LoVo (cell line): ENCODE data around the gene CD3G.
"Not testable (repeated sequence)": the region's sequence is repeated elsewhere in the genome, so short reads cannot be mapped to it uniquely, and the experiment has no call there.

ENCODE experiments used
- DNase-seq: peaks from one replicate; pipeline ENCODE4 v3.0.0-alpha.2; 2016; ENCODE audit warnings: low spot score

CD3G gene

DNA sequence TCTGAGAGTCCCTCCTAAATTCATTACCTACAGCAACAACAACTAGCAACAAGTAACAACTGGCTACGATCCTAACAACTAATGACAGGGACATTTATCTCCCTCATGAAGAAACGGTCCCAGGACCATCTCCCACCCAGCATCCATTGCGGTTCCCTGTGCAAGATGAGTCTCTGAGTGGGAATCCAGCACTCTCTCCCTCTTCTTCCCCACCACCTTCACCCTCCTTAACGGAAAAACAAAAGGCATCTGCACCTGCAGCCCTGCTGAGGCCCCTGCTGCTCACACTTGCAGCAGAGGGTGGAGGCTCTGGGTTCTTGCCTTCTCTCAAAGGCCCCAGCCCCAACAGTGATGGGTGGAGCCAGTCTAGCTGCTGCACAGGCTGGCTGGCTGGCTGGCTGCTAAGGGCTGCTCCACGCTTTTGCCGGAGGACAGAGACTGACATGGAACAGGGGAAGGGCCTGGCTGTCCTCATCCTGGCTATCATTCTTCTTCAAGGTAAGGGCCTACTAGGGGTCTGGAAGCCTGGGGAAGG is at the start of gene CD3G:
Gene CD3G (plus strand): TSS at position 364 of the 535 bp plus-strand sequence. CDS start 80 bp downstream, at position 444.
- DNase-seq, result no peak

DNA sequence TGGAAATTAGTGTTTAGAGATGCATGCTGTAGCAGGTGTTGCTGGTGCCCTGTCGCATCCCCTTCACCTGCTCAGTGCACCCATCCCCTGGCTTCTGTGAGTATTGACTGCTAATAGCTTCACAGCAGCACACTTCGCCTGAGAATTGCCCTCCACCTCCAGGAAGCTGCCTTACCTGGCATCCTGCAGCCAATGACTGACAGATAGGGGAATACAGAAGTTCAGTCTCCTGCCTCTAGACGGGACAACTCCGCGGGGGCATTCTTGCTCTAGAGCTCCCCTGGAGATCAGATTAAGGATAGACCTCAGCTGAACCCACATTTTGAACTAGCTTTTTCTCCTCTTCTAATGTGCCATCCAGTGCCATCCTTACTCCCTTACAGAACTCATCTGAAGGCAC is 48.9 kb upstream of the CD3G start:
- DNase-seq, result no peak

DNA sequence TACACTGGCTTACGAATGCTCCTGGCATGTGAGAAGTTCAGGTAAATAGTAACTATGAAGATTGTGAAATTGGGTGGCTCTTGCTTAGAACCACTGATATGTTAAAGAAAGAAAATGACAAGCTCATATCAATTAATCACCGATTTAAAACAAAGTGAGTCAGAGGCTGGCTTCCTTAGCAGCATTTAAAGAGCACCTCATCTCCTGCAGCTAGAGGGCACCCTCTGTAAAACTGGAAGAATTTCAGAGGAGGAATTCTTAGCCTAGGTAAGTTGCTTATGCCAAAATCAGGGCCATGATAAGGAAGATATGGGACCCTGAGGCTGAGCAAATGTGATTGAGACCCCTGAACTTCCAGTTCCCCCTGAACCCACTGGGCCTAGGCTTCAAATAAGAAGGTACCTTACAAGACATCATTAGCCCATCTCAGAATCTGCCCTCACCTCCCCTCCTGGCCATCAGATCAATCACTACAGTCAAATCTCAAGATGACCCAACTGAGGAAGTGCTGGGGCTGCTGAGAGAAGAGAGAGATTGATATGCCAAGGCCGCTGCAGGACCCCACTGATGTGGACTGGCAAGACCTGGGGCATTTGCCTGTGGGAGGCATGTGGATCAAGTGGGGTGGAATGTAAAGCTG is 48.2 kb upstream of the CD3G start:
- DNase-seq, result peak; percentile 46

DNA sequence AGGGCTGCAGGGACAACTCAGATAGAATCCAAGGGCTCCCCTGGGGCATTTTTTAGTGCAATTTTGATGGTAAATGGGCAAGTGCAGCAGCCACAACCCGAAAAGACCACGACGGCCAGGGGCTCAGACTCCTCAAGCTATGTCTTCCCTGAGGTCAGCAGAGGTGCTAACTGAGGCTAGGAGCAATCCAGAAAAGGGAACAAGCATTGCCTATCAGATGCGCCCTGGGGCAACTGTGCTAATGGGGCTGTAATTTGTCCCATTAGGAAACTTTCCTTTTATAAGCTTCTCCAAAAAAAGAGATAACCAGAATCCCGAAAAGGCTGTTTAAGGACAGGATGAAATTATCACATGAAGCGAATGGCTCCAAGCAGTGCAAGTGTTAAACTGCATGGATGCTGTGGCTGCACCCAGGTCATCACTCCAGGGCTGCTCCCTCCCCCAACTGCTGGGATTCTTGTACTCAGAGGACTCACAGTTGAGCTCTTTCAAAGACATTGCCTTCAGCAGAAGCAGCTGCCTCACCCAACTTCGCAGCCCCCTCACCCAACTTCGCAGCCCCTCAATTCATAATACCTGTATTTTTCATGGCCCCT is 42.4 kb upstream of the CD3G start:
- DNase-seq, result no peak

DNA sequence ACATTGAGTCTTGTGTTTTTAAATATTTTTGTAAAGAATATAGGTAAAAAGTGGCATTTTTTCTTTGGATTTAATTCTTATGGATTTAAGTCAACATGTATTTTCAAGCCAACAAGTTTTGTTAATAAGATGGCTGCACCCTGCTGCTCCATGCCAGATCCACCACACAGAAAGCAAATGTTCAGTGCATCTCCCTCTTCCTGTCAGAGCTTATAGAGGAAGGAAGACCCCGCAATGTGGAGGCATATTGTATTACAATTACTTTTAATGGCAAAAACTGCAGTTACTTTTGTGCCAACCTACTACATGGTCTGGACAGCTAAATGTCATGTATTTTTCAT is 39.9 kb upstream of the CD3G start:
- DNase-seq, result no peak

DNA sequence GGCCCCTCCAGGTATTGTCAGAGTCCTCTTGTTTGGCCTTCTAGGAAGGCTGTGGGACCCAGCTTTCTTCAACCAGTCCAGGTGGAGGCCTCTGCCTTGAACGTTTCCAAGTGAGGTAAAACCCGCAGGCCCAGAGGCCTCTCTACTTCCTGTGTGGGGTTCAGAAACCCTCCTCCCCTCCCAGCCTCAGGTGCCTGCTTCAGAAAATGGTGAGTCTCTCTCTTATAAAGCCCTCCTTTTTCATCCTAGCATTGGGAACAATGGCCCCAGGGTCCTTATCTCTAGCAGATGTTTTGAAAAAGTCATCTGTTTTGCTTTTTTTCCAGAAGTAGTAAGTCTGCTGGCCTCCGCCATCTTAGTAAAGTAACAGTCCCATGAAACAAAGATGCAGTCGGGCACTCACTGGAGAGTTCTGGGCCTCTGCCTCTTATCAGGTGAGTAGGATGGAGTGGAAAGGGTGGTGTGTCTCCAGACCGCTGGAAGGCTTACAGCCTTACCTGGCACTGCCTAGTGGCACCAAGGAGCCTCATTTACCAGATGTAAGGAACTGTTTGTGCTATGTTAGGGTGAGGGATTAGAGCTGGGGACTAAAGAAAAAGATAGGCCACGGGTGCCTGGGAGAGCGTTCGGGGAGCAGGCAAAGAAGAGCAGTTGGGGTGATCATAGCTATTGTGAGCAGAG is 39.4 kb upstream of the CD3G start, which contains the start of gene CD3E:
Gene CD3E (plus strand): TSS at position 163 of the 681 bp plus-strand sequence. CDS start 223 bp downstream, at position 386.
- DNase-seq, result no peak

DNA sequence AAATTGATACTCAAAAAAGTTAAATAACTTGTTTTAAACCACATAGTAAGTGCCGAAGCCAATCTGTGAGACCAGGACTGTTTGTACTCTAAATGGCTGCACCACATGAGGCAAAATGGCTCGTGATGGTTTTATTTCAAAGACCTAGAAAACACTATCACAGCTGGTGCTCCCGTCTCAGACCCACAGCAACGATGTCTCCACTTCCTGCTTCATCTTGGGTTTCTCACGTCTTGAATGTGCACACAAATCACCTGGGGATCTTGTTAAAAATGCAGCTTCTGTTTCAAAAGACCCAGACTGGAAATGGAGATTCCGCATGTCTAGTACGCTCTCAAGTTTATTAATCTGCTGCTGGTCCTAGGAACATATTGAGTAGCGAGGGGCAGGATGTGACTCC is 38.4 kb upstream of the CD3G start:
- DNase-seq, result no peak

DNA sequence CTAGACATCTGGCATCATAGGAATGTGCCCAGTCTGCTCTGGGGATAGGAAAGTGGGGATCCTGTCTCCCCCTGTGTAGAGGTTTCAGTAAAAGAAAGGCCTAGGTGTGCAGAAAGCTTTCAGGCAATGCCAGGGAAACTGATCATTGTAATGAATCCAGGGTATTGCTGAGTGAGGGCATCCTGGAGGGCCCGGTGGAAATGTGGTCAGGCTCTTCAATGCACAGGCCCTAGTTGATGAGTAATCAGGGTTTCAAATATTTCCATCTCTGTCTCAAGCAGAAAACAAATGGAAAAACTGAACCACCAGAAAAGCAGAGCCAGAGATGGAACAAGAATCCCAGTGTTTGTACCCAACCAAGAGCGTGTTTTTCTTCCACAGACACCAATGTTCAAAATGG is 37.6 kb upstream of the CD3G start:
- no peak for DNase-seq

DNA sequence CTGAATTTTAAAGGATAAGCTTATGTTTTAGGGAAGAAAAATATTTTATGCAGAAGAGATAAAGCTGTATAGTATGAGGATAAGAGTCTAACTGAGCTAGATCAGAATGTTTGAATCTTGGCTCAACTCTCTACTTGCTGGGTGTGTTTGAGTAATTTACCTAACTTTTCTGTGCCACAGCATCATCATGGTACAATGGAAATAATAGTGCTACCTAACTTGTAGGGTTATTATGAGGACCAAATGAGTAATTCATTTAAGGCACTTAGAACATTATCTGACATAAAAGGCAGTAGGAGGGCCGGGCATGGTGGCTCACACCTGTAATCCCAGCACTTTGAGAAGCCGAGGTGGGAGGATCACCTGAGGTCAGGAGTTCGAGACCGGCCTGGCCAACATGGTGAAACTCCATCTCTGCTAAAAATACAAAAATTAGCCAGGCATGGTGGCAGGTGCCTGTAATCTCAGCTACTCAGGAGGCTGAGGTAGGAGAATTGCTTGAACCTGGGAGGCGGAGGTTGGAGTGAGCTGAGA is 35.1 kb upstream of the CD3G start:
- DNase-seq, result not testable (repeated sequence)

DNA sequence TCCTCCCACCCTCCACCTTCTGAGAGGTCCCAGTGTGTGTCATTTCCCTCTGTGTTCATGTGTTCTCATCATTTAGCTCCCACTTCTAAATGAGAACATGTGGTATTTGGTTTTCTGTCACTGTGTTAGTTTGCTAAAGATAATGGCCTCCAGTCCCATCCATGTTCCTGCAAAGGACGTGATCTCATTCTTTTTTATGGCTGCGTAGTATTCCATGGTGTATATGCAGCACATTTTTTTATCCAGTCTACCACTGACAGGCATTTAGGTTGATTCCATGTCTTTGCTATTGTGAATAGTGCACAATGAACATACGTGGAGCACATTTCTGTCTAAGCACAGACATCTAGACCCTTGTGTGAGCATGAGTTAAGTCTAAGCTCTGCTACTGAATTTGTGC is 33.9 kb upstream of the CD3G start:
- DNase-seq, result no peak

DNA sequence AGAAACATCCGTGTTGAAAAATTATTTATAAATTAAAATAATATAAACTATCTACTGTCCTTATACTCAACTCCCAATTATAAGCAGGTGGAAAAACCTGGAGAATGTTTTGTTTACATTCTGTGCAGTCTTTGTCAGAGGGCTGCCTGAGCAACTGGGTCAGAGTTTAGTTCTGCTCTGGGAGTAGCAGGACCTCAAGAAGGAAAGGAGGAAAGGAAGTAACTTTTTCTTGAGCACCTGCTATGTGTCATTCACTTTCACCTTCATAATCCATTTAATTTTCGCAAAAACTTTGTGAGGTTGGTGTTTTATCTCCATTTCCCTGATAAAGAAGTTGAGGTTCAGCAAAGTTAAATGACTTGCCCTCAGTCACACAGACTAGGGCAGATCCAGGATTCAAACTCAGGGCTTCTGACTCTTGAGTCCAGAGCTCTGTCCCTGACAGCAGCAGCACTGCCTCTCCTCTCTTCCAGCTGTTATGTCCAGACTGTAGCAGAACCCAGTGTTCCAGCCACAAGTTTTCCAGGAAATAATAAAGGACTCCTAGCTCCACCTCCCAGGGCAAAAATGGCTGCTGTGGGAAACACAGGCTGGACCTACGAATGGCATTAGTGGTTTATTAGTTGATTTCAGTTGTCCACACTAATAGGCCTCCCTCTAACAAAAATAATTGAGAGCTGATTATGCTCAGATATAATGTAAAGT is 33.2 kb upstream of the CD3G start:
- DNase-seq, result no peak

DNA sequence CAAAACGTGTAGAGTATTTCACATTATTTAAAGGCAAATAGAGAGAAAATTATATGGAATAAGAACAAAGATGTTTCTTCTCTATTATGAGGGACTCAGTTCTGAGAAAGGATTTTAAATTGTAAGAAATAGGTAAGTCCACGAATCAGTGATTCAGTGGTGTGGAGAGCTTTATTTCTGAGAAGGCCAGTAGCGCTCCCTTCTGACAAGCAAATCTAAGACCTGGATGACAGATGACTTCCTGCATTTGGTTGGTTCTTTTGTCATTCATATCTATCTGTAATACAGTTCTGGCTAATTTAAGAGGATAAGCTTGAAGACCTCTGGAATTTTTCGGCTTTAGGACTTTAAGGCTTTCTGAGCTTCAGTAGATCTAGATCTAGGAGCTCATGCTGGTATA is 32.6 kb upstream of the CD3G start:
- DNase-seq, result no peak

DNA sequence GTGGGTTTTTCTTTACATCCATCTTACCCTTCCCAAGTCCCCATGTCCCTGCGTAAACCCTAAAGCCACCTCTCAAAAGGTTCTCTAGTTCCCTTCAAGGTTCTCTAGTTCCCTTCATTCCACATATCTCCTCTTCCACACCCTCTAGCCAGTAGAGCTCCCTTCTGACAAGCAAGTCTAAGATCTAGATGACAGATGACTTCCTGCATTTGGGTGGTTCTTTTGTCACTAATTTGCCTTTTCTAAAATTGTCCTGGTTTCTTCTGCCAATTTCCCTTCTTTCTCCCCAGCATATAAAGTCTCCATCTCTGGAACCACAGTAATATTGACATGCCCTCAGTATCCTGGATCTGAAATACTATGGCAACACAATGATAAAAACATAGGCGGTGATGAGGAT is 31.8 kb upstream of the CD3G start:
- no peak for DNase-seq

DNA sequence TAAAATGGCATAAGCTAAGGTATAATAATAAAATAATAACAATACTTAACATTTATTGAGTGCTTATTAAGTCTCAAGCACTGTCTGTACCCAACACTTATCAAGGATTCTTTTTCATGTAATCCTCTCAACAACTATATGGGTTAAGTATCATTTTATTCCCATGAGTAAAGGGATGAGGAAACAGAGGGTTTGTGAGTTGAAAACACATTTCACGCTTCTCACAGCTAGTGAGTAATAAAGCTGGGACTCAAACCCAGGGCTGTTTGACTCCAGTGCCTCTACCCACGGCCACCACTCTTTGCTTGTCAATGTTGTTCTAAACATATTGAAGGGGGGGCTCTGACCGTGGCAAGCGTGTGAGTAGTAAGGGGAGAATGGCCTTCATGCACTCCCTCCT is 30.9 kb upstream of the CD3G start:
- DNase-seq, result no peak

DNA sequence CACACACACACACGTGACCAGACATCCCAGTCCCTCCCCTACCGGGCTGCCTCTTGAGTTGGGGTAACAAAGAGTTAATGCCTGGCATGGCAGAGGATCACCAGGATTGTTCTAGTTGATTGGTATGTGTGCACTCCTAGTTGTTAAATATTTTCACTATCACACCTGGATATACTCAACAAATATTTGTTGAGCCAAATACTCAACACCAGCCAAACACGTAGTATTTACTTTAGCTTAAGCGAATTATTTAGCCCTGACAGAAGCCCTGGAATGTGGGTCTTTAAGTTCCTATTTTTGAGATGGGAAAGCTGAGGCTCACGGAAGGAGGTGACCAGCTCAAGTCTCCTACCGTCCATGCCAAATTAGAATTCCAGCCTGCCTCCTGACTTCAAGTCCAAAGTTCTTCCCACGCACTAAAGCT is 29.1 kb upstream of the CD3G start:
- no peak for DNase-seq

DNA sequence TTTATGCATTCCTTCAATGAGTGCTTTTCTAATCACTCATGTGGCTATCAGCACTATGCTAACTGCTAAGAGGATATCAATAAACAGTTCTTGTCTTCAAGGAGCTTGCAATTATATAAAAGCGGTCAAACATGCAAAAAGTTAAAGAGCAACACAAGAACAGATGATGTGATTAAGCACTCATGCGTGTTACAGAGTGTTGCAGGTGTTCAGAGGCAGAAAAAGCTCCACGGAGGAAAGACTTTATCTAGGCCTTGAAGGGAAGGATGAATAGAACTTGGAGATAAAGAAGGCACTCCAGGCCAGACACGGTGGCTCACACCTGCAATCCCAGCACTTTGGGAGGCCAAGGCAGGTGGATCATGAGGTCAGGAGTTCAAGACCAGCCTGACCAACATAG is 26.0 kb upstream of the CD3G start:
- no peak for DNase-seq

DNA sequence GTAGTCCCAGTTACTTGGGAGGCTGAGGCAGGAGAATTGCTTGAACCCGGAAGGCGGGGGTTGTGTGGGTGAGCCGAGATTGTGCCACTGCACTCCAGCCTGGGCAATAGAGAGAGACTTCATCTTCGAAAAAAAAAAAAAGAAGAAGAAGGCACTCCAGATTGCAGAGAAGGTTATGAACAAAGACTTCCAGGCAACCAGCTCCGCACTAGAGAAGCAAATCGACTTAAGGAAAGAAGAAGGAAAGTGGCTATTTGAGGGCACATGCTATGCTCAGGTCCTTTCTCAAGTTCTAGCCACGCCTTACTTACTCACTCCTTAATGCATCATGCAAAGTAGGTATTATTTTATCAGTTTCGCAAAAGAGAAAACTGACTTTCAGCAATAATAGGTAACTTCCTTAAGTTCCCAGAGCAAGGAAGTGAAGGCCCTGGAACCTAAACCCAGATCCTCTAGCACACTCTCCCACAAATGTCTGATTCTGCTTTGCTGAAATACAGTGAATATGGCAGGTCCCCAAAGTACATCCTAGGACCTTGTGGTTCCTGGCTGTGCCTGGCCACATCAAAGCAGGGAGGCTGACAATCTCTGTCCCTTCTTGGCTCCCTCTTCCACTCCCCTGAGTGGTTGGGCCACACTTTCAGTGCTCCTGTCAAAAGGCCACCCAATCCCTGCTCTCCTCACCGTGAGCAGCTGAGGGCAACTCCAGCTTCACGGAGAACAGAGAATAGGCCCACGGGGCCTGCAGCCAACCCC is 25.4 kb upstream of the CD3G start:
- no peak for DNase-seq

DNA sequence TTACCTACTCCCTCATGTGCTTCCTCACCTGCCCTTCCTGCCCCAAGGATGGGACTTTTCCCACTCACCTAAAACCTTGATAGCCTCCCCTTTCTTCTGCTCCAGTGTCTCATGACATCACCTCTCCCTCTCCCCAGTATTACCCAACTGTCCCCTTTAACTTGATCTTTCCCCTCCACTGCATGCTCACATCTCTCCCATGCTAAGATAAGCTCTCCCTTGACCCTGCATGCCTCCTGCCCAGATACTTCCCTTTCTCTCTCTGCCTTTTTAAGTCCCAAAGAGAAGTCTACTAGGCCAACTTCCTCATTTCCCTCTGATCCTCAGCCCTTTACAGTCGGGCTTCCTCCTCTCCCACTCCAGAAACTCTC is 24.8 kb upstream of the CD3G start:
- no peak for DNase-seq

DNA sequence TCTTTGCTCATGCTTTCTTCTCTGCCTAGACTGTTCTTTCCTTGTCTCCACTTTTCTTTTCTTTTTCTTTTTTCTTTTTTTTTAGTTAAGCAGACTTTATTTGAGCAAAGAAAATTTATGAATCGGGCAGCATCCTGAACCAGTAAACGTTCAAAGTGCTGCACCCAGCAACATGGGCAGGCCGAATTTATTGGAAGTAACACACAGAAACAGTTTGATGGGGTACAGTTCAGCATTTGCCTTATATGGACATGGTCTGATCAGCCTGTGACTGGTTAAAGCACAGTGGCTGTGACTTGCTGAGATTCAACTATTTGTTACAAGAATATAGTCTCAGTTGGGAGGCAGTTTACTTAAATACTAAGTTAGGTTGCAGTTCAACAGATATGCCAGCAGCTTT is 23.6 kb upstream of the CD3G start:
- no peak for DNase-seq

DNA sequence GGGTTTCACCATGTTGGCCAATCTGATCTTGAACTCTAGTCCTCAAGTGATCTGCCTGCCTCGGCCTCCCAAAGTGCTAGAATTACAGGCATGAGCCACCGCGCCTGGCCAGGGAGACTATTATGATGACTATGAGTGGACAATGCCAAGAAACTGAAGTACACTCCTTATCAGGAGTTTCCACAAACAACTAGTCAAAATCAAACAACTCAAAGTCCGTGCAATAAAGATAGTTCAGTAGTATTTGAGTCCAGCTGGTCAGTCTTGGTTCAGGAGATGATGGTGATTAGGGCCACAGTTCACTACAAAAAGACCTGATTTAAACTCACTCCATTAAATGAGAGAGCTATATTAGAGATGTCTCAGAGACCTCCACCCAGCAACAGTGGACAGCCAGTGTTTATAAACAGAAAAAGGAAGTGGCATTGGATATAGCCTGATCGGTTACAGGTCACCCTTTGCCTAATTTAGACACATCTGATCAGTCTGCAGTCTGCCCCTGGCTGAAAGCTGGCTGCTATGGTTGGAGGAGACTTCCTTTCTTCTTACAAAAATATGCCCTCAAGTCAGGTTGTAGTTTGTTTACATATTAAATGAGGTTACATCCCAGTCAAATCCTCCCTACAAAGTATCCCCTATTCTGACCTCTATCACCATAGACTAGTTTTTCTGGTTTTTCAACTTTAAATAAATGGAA is 22.6 kb upstream of the CD3G start:
- DNase-seq, result peak; percentile 11

DNA sequence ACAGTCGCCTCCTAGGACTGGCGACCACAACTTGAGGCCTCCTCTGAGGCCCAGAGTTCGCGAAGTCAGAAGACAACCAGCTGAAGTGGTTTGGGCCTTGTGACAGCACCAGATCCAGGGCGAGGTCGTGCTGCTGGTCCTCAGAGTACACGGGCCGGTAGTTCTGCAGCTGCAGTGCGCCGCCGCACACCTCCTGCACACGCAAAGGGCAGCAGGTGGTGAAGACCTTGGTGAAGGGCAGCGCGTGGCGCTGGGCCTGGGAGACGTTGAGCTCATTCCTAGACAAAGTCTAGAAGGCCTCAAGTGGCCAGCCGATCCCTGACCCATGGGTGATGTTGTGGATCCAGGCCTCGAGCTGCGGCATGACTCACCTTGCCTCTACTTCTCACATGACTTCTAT is 21.4 kb upstream of the CD3G start:
- DNase-seq, result no peak
